ENCODE measurements around the gene NRCAM.

NRCAM gene

GRCh38 chr7:108203537-108203936, 252.7 kb downstream of the NRCAM start:
- Histone ChIP-seq H3K27me3 (ENCODE audit: insufficient read depth, low read depth, severe bottlenecking) (no peaks in the 10 kb centered on the region), H3K27ac (no peak overlapping the region), H3K36me3 (no peaks in the 10 kb centered on the region), H3K4me3 (ENCODE audit: low read depth, low read length) (no peak overlapping the region), H3K9me3 (ENCODE audit: severe bottlenecking) (no peaks in the 10 kb centered on the region)
- DNase-seq = no peak
- TF ChIP-seq CTCF (IDR thresholded peaks at IDR 0.05; ENCODE audit: low read depth, low read length) = no peak

- no peak for DNase-seq
- TF ChIP-seq CTCF (IDR thresholded peaks at IDR 0.05; ENCODE audit: low read depth, low read length) = no peak
- no peaks in the 10 kb centered on the region for H3K27me3 ChIP-seq (ENCODE audit: insufficient read depth, low read depth, severe bottlenecking)
- no peaks in the 10 kb centered on the region for H3K36me3 ChIP-seq
- no peaks in the 10 kb centered on the region for H3K9me3 ChIP-seq (ENCODE audit: severe bottlenecking)
- no peak overlapping the region for H3K27ac ChIP-seq
- H3K4me3 ChIP-seq (ENCODE audit: low read depth, low read length) = no peak overlapping the region
Observed at GRCh38 chr7:108202743-108203142, 253.5 kb downstream of the NRCAM start.

GRCh38 chr7:108201766-108202165, 254.5 kb downstream of the NRCAM start:
- no peaks in the 10 kb centered on the region for H3K9me3 ChIP-seq (ENCODE audit: severe bottlenecking)
- no peak overlapping the region for H3K4me3 ChIP-seq (ENCODE audit: low read depth, low read length)
- H3K27ac ChIP-seq = no peak overlapping the region
- TF ChIP-seq CTCF (IDR thresholded peaks at IDR 0.05; ENCODE audit: low read depth, low read length) = no peak
- DNase-seq = no peak
- no peaks in the 10 kb centered on the region for H3K36me3 ChIP-seq
- no peaks in the 10 kb centered on the region for H3K27me3 ChIP-seq (ENCODE audit: insufficient read depth, low read depth, severe bottlenecking)

GRCh38 chr7:108200326-108200725, 255.9 kb downstream of the NRCAM start:
- TF ChIP-seq CTCF (IDR thresholded peaks at IDR 0.05; ENCODE audit: low read depth, low read length) = no peak
- H3K36me3 ChIP-seq = no peaks in the 10 kb centered on the region
- H3K27ac ChIP-seq = no peak overlapping the region
- H3K9me3 ChIP-seq (ENCODE audit: severe bottlenecking) = no peaks in the 10 kb centered on the region
- no peaks in the 10 kb centered on the region for H3K27me3 ChIP-seq (ENCODE audit: insufficient read depth, low read depth, severe bottlenecking)
- H3K4me3 ChIP-seq (ENCODE audit: low read depth, low read length) = no peak overlapping the region
- DNase-seq = no peak

GRCh38 chr7:108197371-108198091, 258.7 kb downstream of the NRCAM start:
- Histone ChIP-seq H3K9me3 (ENCODE audit: severe bottlenecking) (no peaks in the 10 kb centered on the region), H3K4me3 (ENCODE audit: low read depth, low read length) (no peak overlapping the region), H3K36me3 (no peaks in the 10 kb centered on the region), H3K27ac (no peak overlapping the region), H3K27me3 (ENCODE audit: insufficient read depth, low read depth, severe bottlenecking) (no peaks in the 10 kb centered on the region)
- TF ChIP-seq CTCF (IDR thresholded peaks at IDR 0.05; ENCODE audit: low read depth, low read length) = no peak
- no peak for DNase-seq

GRCh38 chr7:108196004-108196403, 260.2 kb downstream of the NRCAM start:
- H3K36me3 ChIP-seq = no peaks in the 10 kb centered on the region
- no peak for TF ChIP-seq CTCF (IDR thresholded peaks at IDR 0.05; ENCODE audit: low read depth, low read length)
- no peaks in the 10 kb centered on the region for H3K9me3 ChIP-seq (ENCODE audit: severe bottlenecking)
- no peak for DNase-seq
- H3K27ac ChIP-seq = no peak overlapping the region
- H3K4me3 ChIP-seq (ENCODE audit: low read depth, low read length) = no peak overlapping the region
- no peaks in the 10 kb centered on the region for H3K27me3 ChIP-seq (ENCODE audit: insufficient read depth, low read depth, severe bottlenecking)

All from WERI-Rb-1 (cell line).